Measurements from ENCODE around the gene GBF1.

The GBF1 gene

GRCh38 chr10:102426803-102427287 is 181.5 kb downstream of the GBF1 start:
- DNase-seq: no peak

- DNase-seq: no peak
Measured at GRCh38 chr10:102429468-102429867, 184.1 kb downstream of the GBF1 start.

- no peak for DNase-seq
Measured at GRCh38 chr10:102431452-102432124, 186.3 kb downstream of the GBF1 start.
